HAP-1 (cell line): ENCODE measurements around the gene HDAC4.

ENCODE experiments used
- DNase-seq, 2 experiments: peaks; one replicate each; pipeline ENCODE4 v3.0.0-alpha.2; 2016 to 2020; ENCODE audit warnings: low spot score in 2 of 2
- H3K27me3 ChIP-seq: fragments of 250-450 bp; sonication (Bioruptor Pico); 2 replicates; pipeline ENCODE4 v1.5.1; 2020; ENCODE audit warnings: low read depth, mild to moderate bottlenecking, moderate library complexity
- H3K36me3 ChIP-seq: fragments of 250-450 bp; sonication (Bioruptor Pico); replicated peaks from 2 replicates; pipeline ENCODE4 v1.5.1; 2020; ENCODE audit warnings: mild to moderate bottlenecking
- H3K4me1 ChIP-seq: fragments of 250-450 bp; sonication (Bioruptor Pico); 2 replicates; pipeline ENCODE4 v1.5.1; 2020; ENCODE audit warnings: mild to moderate bottlenecking
- H3K4me3 ChIP-seq: fragments of 250-450 bp; sonication (Bioruptor Pico); 2 replicates; pipeline ENCODE4 v1.5.1; 2020; ENCODE audit warnings: mild to moderate bottlenecking, moderate library complexity
- H3K9me3 ChIP-seq: fragments of 250-450 bp; sonication (Bioruptor Pico); 2 replicates; pipeline ENCODE4 v1.5.1; 2020; ENCODE audit warnings: mild to moderate bottlenecking, moderate library complexity
- in situ Hi-C: fragments of 300-500 bp; cut with MboI; formaldehyde crosslinking; loops from 3 replicates; pipeline ENCODE4 v1.14.3; 2020; ENCODE audit warnings: low sequenced_read_pairs, inconsistent platforms, mixed read lengths

HDAC4 gene

GRCh38 chr2:239225371-239225851 is 175.4 kb downstream of the HDAC4 start:
- Histone ChIP-seq H3K36me3 (no peaks in the 10 kb centered on the region), H3K9me3 (no peaks in the 10 kb centered on the region), H3K4me1 (no peaks in the 10 kb centered on the region), H3K27me3 (no peaks in the 10 kb centered on the region), H3K4me3 (no peak overlapping the region)
- in situ Hi-C loops: no loop called here
- DNase-seq: no peak

- H3K27me3 ChIP-seq: no peaks in the 10 kb centered on the region
- DNase-seq: no peak
- in situ Hi-C loops: no loop called here
- no peak overlapping the region for H3K4me3 ChIP-seq
- no peaks in the 10 kb centered on the region for H3K9me3 ChIP-seq
- no peaks in the 10 kb centered on the region for H3K36me3 ChIP-seq
- no peaks in the 10 kb centered on the region for H3K4me1 ChIP-seq
These were observed 175.9 kb downstream of the HDAC4 start for GRCh38 chr2:239224955-239225354.

- Histone ChIP-seq H3K4me1 (no peaks in the 10 kb centered on the region), H3K9me3 (no peaks in the 10 kb centered on the region), H3K4me3 (no peak overlapping the region), H3K36me3 (no peaks in the 10 kb centered on the region), H3K27me3 (no peaks in the 10 kb centered on the region)
- no peak for DNase-seq
- in situ Hi-C loops: no loop called here
These were observed 176.6 kb downstream of the HDAC4 start for GRCh38 chr2:239224199-239224570.

- no peaks in the 10 kb centered on the region for H3K4me1 ChIP-seq
- no peak for DNase-seq
These were observed 177.3 kb downstream of the HDAC4 start for GRCh38 chr2:239223310-239224198.

GRCh38 chr2:239222706-239223309 is 178.0 kb downstream of the HDAC4 start:
- Histone ChIP-seq H3K4me3 (no peak overlapping the region), H3K36me3 (no peaks in the 10 kb centered on the region), H3K4me1 (no peaks in the 10 kb centered on the region)

More at GRCh38 chr2:239223310-239224198, 177.3 kb downstream of the HDAC4 start:
- in situ Hi-C loops: no loop called here
- H3K27me3 ChIP-seq: no peaks in the 10 kb centered on the region
- H3K4me3 ChIP-seq: no peak overlapping the region
- no peaks in the 10 kb centered on the region for H3K9me3 ChIP-seq
- H3K36me3 ChIP-seq: no peaks in the 10 kb centered on the region

GRCh38 chr2:239222312-239222660 is 178.5 kb downstream of the HDAC4 start:
- Histone ChIP-seq H3K4me3 (no peak overlapping the region), H3K36me3 (no peaks in the 10 kb centered on the region), H3K9me3 (no peaks in the 10 kb centered on the region), H3K4me1 (no peaks in the 10 kb centered on the region), H3K27me3 (no peaks in the 10 kb centered on the region)
- in situ Hi-C loops: no loop called here
- no peak for DNase-seq

More at GRCh38 chr2:239222706-239223309, 178.0 kb downstream of the HDAC4 start:
- no peaks in the 10 kb centered on the region for H3K27me3 ChIP-seq
- in situ Hi-C loops: no loop called here
- H3K9me3 ChIP-seq: no peaks in the 10 kb centered on the region
- DNase-seq: no peak

GRCh38 chr2:239220981-239221396 is 179.8 kb downstream of the HDAC4 start:
- Histone ChIP-seq H3K27me3 (no peaks in the 10 kb centered on the region), H3K4me3 (no peak overlapping the region), H3K9me3 (no peaks in the 10 kb centered on the region), H3K4me1 (no peaks in the 10 kb centered on the region), H3K36me3 (no peaks in the 10 kb centered on the region)
- DNase-seq: no peak
- in situ Hi-C loops: no loop called here

GRCh38 chr2:239220341-239220740 is 180.5 kb downstream of the HDAC4 start:
- Histone ChIP-seq H3K9me3 (no peaks in the 10 kb centered on the region), H3K4me1 (no peaks in the 10 kb centered on the region), H3K27me3 (no peaks in the 10 kb centered on the region), H3K4me3 (no peak overlapping the region), H3K36me3 (no peaks in the 10 kb centered on the region)
- in situ Hi-C loops: no loop called here
- no peak for DNase-seq

- H3K9me3 ChIP-seq: no peaks in the 10 kb centered on the region
- no peaks in the 10 kb centered on the region for H3K36me3 ChIP-seq
- no peaks in the 10 kb centered on the region for H3K4me1 ChIP-seq
- no peaks in the 10 kb centered on the region for H3K27me3 ChIP-seq
- DNase-seq: no peak
- no peak overlapping the region for H3K4me3 ChIP-seq
- in situ Hi-C loops: no loop called here
These were observed 184.1 kb downstream of the HDAC4 start for GRCh38 chr2:239216614-239217273.

- in situ Hi-C loops: no loop called here
These were observed 184.7 kb downstream of the HDAC4 start for GRCh38 chr2:239215988-239216613.

GRCh38 chr2:239215136-239215925 is 185.5 kb downstream of the HDAC4 start:
- H3K9me3 ChIP-seq: no peaks in the 10 kb centered on the region
- H3K4me1 ChIP-seq: no peaks in the 10 kb centered on the region
- in situ Hi-C loops: no loop called here
- H3K27me3 ChIP-seq: no peaks in the 10 kb centered on the region
- no peaks in the 10 kb centered on the region for H3K36me3 ChIP-seq
- no peak overlapping the region for H3K4me3 ChIP-seq
- DNase-seq: no peak

More at GRCh38 chr2:239215988-239216613, 184.7 kb downstream of the HDAC4 start:
- no peaks in the 10 kb centered on the region for H3K4me1 ChIP-seq
- no peak for DNase-seq
- H3K4me3 ChIP-seq: no peak overlapping the region
- H3K9me3 ChIP-seq: no peaks in the 10 kb centered on the region
- no peaks in the 10 kb centered on the region for H3K27me3 ChIP-seq
- H3K36me3 ChIP-seq: no peaks in the 10 kb centered on the region

- no peaks in the 10 kb centered on the region for H3K4me1 ChIP-seq
- no peak for DNase-seq
- H3K9me3 ChIP-seq: no peaks in the 10 kb centered on the region
- H3K4me3 ChIP-seq: no peak overlapping the region
- in situ Hi-C loops: no loop called here
- H3K27me3 ChIP-seq: no peaks in the 10 kb centered on the region
- no peaks in the 10 kb centered on the region for H3K36me3 ChIP-seq
These were observed 186.1 kb downstream of the HDAC4 start for GRCh38 chr2:239214725-239215124.

- DNase-seq: no peak
- Histone ChIP-seq H3K36me3 (no peaks in the 10 kb centered on the region), H3K4me3 (no peak overlapping the region), H3K4me1 (no peaks in the 10 kb centered on the region), H3K27me3 (no peaks in the 10 kb centered on the region), H3K9me3 (no peaks in the 10 kb centered on the region)
- in situ Hi-C loops: no loop called here
These were observed 187.1 kb downstream of the HDAC4 start for GRCh38 chr2:239213643-239214101.
